Left forelimb (tissue), 1 donor: ENCODE data around the gene POLR3GL.
"Not testable (repeated sequence)": the region's sequence is repeated elsewhere in the genome, so short reads cannot be mapped to it uniquely, and the experiment has no call there.

ENCODE experiments used
- DNase-seq: peaks from one replicate; pipeline ENCODE4 v3.0.0-alpha.2; 2018; ENCODE audit warnings: low spot score

The POLR3GL gene

DNA sequence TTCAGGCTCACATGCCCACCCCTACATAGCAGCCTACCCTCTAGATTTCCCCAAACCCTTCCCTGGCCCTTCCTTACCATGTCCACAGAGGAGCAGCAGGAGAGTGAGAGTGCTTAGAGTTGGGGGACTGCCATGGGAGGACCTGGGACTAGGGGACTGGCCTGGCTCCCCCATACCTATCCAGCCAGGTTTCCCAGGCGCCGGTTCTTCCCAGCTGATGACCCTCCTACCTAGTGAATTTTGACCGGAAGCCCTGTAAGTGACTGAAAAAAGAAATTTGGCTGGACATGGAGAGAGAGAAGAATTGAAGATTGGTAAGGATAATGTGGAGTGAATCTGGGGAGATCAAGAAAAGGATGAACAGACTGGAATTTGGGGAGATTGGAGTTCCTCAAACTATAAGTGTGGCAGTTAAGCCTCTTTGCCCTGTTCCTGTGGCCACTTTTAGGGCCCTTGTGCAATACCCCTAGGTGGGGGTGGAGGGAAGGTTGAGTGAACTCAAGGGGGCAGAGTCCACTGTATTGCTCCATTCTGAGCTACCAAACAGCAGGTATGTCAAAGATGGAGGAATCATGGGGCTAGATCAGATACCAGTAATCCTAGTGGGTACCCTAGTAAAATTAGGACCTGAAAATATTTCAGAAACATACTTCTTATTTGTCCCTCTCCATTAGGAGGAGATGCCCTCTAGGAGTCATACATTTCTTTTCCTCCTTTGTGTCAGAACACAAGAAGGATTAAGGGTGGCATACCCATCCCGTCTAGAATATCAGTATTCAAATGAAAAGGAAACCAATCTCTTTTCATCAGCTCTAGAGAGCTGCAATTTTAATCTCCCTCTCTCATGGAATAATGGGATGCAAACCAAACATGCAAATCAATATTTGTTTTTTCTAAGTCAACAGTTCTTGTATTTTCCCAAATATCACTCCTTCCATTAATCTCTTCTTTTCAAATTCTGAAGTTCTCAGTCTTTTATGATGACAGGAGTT, 55.9 kb downstream of the POLR3GL start:
- no peak for DNase-seq

DNA sequence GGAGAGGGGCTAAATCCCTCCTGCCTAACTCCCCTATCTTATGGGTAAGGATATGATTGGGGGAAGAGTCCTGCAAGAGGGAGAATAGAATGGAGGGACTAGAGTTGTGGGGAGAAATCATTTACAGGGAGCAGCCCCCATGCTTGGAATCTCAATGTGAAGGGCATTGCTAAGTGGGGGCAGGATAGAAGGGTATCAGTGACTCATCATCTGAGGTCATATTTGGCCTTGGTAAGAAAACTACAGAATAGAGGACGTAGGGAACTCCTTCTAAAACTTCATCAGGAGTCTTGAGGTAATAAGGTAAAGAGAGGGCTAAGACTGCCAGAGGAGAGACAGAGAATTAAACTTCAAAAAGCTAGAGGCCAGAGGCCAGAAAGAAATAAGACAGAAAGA, 56.6 kb downstream of the POLR3GL start:
- no peak for DNase-seq

DNA sequence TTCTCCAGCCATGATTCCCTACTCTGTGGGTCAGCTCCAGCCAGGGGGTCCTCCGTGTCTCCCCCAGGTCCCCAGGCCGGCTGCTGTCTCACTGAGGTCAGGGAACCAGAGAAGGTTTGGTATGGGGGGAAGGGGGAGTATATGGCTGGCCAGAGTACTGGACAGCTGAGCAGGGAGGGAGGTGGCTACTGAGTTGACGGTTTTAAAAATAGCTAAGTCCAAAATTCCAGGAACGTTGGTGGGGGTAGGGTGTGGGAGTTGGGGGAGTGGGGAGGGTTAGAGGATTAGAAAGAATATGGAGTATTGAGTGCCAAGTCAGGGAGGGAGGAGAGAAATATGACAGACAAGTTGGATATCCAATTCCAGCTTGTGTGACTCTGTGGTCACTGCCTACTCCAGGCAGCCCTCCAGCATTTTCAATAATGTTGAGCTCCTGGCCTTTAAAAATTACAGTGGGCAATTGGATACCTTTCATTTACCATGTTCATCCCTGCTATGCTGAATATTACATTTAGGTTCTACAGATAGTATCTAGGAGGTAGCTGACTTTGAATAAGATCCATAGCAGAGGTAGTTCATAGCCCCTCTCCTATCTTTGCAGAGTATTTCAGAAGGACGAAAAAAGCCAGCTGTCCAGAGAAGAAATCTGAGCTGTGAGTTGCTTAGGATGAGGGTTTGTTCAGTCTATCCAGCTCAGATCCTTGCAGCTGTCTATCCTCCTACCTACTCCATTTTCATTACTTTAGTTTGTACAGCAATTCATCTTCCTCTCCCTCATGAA, 57.3 kb downstream of the POLR3GL start, which contains the start of gene HJV:
Gene HJV (minus strand): TSS at position 114 of the 781 bp plus-strand sequence. CDS start 1,504 bp downstream, outside the sequence.
- no peak for DNase-seq

DNA sequence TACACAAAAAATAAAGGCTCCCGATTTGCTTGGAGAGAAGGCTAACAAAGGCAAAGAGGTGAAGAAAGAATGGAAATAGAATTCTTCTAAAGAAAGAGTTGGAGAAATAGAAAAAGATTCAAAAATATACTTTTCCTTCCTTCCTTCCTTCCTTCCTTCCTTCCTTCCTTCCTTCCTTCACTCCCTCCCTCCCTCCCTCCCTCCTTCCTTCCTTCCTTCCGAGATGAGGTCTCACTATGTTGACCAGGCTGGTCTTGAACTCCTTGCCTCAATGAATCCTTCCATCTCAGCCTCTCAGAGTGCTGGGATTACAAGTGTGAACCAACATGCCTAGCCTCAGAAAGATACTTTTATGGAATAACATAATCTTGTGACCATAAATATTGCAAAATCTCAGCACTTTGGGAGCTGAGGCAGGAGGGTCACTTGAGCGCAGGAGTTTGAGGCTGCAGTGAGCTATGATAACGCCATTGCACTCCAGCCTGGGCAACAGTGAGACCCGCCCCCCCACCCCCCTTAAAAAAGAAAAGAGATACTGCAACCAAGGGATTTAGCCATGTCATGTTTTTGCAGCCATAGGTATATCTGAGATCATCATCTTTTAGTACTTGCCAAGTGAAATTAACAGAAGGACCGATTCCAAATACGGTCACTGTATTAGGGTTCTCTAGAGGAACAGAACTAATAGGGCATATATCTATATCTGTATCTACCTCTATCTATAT, 58.1 kb downstream of the POLR3GL start:
- DNase-seq, result no peak

DNA sequence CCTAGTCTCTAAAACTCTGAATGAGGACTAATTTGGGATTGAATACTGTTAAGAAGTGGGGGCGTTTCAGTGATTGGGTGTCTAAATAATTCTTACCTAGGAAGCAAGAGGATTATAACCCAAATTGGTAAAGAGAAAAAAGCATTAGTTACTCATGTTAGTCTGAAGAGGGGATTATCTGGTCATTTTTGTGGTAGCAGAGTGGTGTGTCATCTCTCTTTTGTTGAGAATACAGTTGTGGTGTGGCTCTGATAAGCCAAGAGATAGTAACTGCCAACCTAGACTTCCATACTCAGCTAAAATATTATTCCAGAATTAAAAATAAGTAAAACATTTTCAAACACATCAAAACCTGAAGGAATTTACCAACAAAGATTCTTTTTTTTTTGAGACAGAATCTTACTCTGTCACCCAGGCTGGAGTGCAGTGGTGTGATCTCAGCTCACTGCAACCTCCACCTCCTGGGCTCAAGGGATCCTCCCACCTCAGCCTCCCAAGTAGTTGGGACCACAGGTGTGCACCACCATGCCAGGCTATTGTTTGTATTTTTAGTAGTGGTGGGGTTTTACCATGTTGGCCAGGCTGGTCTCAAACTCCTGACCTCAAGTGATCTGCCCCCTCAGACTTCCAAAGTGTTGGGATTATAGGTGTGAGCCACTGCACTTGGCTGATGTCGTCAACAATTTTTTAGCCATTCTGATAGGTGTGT, 61.5 kb downstream of the POLR3GL start:
- DNase-seq, result not testable (repeated sequence)

DNA sequence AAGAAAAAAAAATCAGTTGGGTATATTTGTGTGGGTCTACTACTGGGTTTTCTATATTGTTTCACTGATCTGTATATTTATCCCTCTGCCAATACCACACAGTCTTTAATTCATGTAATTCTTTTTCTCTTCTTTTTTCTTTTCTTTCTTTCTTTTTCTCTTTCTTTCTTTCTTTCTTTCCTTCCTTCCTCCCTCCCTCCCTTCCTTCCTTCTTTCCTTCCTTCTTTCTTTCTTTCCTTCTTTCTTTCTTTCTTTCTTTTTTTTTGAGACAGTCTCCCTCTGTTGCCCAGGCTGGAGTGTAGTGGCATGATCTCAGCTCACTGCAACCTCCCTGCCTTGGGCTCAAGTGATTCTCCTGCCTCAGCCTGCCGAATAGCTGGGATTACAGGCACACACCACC, 62.2 kb downstream of the POLR3GL start:
- not testable (repeated sequence) for DNase-seq
